GM12872 (cell line): ENCODE measurements around the gene AKIRIN2.

Source experiments
- TF ChIP-seq, protein P1 (sequence below): IDR thresholded peaks from 3 replicates; pipeline ENCODE4 v1.5.1; 2011; ENCODE audit warnings: low read depth, mild to moderate bottlenecking, low read length, moderate library complexity; ENCODE audit not compliant: insufficient read depth

The AKIRIN2 gene

DNA sequence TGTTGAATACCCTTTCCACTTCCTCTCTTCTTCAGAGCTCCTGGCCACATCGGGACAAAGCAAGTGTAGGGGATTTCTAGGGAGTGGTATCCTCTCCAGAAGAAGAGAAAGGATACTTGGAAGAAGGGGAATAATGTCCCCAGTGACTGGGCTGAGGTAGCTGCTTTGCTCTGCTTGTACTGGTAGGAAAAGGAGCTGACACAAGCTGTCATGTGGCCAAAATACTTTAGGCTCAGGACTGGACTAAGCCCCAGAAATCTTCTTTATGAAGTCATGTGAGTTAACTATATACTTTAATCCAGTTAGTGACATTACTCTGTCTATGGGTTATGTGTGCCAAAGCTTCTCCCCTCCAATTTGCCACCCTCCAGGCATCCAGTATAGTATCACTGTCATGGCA lies 40.5 kb downstream of the AKIRIN2 start:
- TF ChIP-seq, protein P1, sequence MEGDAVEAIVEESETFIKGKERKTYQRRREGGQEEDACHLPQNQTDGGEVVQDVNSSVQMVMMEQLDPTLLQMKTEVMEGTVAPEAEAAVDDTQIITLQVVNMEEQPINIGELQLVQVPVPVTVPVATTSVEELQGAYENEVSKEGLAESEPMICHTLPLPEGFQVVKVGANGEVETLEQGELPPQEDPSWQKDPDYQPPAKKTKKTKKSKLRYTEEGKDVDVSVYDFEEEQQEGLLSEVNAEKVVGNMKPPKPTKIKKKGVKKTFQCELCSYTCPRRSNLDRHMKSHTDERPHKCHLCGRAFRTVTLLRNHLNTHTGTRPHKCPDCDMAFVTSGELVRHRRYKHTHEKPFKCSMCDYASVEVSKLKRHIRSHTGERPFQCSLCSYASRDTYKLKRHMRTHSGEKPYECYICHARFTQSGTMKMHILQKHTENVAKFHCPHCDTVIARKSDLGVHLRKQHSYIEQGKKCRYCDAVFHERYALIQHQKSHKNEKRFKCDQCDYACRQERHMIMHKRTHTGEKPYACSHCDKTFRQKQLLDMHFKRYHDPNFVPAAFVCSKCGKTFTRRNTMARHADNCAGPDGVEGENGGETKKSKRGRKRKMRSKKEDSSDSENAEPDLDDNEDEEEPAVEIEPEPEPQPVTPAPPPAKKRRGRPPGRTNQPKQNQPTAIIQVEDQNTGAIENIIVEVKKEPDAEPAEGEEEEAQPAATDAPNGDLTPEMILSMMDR = no peak

DNA sequence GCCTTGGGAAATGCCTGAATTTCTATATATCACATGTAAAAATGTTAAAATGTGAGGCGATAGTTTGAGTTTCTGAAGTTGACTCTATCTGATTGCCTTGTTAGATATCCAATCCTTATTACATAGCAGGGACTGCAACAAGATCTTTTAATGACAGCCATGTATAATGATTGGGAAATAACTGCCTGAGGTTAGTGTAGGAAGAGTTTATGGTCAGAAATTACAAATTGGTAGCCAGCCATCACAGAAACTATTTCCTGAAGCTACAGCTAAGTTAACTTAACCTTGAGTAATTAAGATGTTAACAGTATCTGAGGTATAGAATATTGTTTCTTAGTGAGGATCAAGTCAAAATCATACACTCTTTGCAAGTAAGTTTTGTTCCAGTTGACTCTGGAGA lies 41.0 kb downstream of the AKIRIN2 start:
- TF ChIP-seq, protein P1 = no peak

DNA sequence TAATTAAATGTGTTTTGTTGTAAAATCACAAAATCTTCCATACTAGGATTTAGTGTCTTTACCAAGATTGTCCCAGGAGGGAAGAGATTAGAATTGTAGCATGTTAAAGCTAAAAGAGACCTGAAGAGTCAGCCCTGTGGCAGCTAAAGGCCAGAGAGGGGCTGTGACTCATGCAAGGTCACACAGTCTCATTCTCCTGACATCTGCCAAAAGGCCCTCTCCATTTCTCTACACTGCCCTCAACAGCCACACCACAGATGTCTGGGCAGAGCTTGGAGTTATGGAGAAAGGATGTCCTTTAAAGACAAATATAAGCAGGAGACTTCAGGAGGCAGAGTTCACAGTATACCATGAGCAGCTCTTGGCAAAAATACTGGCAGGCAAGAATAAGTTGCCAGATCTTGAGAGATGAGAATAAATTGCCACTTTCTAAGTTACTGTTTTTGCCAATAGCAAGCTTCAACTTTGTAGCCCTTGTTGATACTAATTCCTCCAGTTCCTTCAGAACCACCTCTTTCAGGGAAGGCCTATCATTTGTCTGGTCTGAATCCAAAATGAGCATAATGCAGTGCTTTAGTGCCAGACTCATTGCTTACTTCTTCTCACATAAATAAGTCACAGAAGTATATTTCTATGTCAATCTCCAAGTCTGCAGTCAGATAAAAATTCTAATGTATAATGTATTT lies 41.7 kb downstream of the AKIRIN2 start:
- TF ChIP-seq, protein P1 = no peak

DNA sequence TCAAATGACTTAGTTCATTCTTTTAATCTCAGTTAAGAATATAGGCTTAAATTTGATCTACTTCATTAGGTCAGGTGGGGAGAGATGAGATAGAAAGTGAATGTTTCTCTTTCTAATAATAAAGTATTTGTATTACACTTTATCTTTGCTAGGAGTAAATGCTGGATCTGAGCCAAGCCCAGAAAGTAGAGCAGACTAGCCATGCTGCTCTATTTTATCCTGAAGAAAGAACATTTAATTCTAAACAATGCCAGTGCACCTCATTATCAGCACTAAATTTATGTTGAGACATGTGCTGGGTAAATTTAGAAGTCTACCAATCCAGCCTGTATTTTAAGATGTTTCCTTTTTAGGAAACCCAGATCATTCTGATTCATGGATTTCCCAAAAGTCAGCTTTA lies 43.5 kb downstream of the AKIRIN2 start:
- TF ChIP-seq, protein P1 = no peak

DNA sequence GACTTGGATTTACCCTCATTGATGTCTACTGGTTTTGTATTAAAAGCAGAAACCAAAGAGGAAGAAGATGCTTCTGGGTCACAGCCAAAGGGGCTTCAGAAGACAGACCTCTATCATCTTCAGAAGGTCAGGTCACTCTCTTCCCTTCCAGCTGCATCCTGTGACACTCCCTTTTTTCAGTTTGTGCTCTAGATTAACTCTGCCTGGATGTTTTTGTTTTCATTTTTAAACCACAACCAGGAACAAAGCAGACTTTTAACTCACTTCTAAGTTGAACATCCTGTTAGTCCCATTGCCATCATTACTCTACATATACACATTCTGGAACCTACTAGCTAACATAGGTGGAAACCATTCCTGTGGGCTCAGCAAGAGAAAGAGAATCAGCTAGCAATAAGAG lies 45.2 kb downstream of the AKIRIN2 start:
- TF ChIP-seq, protein P1 = no peak

DNA sequence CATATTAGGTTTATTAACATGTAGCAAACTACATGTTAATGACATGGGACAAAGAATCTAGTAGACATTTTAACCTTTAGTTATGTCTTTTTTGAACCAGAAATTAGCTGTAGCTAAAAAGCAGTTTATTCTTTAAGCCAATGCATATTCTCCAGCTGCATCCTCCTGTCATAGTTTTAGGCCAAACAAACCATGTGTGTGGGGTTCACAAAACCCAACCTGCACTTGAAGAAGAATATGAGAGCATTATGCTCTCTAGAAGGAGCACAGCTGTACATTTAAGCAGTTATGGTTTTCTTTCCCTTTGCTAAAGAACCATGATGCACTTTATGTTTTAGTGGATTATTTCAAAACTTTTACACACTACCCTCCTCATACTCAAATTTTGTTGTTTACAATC lies 46.2 kb downstream of the AKIRIN2 start:
- TF ChIP-seq, protein P1 = no peak

DNA sequence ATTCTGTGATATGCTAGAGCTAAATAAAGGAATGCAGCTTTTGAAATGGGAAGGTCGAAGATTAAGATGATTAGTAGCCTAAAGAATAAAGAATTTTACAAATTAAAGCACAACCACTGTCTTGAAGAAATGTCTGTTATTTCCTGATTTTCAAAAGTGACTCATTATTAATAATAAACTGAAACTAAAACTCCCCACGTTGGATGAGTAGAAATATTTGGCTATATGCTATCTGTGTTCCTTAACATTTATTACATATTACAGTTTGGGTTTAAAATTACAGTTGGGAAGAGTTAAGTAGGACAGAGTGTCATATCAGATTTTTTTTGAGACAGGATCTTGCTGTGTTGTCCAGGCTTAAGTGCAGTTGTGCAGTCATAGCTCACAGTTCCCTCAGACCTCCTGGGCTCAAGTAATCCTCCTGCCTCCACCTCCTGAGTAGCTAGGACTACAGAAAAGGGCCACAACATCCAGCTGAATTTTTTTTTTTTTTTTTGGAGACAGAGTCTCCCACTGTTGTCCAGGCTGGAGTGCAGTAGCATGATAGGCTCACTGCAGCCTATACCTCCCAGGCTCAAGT lies 47.1 kb downstream of the AKIRIN2 start:
- TF ChIP-seq, protein P1 = no peak

DNA sequence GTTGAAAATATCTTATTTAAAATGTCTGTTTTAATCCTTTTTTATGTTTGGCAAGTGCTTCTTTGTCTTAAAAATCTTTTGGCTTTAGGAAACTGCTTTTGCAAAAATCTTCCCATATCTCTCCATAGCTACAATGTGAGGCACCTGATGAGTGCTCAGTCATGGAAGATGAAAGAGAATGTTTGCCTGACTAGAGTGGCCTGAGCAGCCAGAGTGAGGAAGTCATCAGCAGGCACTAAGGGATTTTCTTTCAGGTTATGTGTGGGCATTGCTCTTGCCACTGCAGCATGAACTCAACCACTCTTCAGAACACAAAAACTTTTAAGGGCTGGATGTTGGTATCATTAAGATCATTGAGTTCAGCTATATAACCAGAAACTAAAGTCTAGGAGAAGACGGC lies 47.9 kb downstream of the AKIRIN2 start:
- TF ChIP-seq, protein P1 = no peak
